ENCODE data around the gene STUB1. TPM values are rescaled to one million over a fixed set of nuclear protein-coding genes. Genes with fewer than 3 reads are reported as not detected.

STUB1 gene
- total and polyA plus RNA-seq, 2 of the 8 experiments (the other 6 are each of a cell fraction or from before 2014, with no cell fraction given), result 89.9 to 103 TPM

DNA sequence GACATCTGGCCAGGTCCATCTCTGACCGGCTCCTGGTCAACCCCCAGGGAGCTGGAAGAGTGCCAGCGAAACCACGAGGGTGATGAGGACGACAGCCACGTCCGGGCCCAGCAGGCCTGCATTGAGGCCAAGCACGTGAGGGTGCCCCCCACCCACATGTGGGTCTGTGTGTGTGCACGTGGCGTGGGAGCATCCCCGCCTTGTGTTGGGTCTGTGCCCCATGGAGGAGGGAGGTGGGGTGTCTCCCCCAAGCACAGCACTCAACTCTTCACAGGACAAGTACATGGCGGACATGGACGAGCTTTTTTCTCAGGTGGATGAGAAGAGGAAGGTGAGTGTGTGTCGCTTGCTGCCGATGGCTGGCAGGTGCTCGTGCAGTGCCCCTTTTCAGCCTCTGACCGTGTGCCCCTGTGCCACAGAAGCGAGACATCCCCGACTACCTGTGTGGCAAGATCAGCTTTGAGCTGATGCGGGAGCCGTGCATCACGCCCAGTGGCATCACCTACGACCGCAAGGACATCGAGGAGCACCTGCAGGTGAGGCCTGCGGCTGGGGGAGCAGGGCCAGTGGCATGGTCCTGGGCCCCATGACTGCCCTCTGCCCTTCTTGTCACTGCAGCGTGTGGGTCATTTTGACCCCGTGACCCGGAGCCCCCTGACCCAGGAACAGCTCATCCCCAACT is 1.7 kb downstream of the STUB1 start:
- Histone ChIP-seq H3K18ac (ENCODE audit: extremely low read depth, low read length) (no peak overlapping the region), H4K8ac (ENCODE audit: extremely low read depth, insufficient read depth, low read length) (peak overlapping the region; percentile 65; the same call in 1 of the 2 replicates), H3K4me1 (replicated peaks in 1 of 4; ENCODE audit: control insufficient read depth in 3 of 4, insufficient read depth in 4 of 4, low read length in 3 of 4) (peaks cover 0 to 26% (median 21%) of the 10 kb centered on the region in 4 experiments; a peak in 6 of 7 replicates), H3K9ac (replicated peaks in 1 of 4; ENCODE audit: extremely low read depth in 1 of 4, low read depth in 3 of 4, low read length in 3 of 4) (no peak overlapping the region), H3K9me3 (ENCODE audit: insufficient read depth in 2 of 2, low read depth in 1 of 2, low read length in 1 of 2) (no peaks in the 10 kb centered on the region), H2BK120ac (replicated peaks; ENCODE audit: low read depth, low read length) (no peak overlapping the region), H2AFZ (ENCODE audit: low read length) (no peak overlapping the region), H3K27me3 (replicated peaks in 1 of 4; ENCODE audit: control insufficient read depth in 3 of 4, extremely low read depth in 1 of 4, insufficient read depth in 3 of 4, low read length in 3 of 4) (no peaks in the 10 kb centered on the region), H3K56ac (replicated peaks; ENCODE audit: insufficient read length, low read depth, low read length) (no peak overlapping the region), H4K20me1 (replicated peaks in 1 of 2; ENCODE audit: control insufficient read depth in 1 of 2, insufficient read depth in 2 of 2, low read length in 2 of 2) (peaks cover 4 to 32% of the 10 kb centered on the region in 2 experiments), H3K14ac (ENCODE audit: insufficient read length) (no peak overlapping the region), H4K5ac (ENCODE audit: insufficient read length, low read depth, low read length) (no peak overlapping the region), H2BK15ac (ENCODE audit: low read length) (no peak overlapping the region), H3K23me2 (ENCODE audit: low read depth, low read length) (peaks cover 13% of the 10 kb centered on the region; the same call in 1 of the 2 replicates), H3K4ac (replicated peaks; ENCODE audit: insufficient read length, low read depth, low read length) (no peak overlapping the region), H3K36me3 (ENCODE audit: control insufficient read depth in 2 of 4, insufficient read depth in 4 of 4, low read length in 3 of 4) (peaks cover 4 to 27% (median 13%) of the 10 kb centered on the region in 4 experiments; a peak in 7 of 8 replicates), H2BK20ac (ENCODE audit: low read length) (no peak overlapping the region), H3K27ac (ENCODE audit: low read depth, low read length) (no peak overlapping the region), H2BK12ac (ENCODE audit: low read depth, low read length) (no peak overlapping the region), H2AK5ac (ENCODE audit: low read depth, low read length) (no peak overlapping the region), H3K79me1 (ENCODE audit: low read depth, low read length) (peaks cover 6% of the 10 kb centered on the region; the same call in 1 of the 2 replicates), H3K4me3 (ENCODE audit: extremely low read depth in 1 of 4, insufficient read depth in 2 of 4, low read depth in 3 of 4, low read length in 4 of 4) (peak overlapping the region in 1 of 4 experiments; percentile 89; a peak in 1 of 8 replicates), H2BK5ac (ENCODE audit: low read depth, low read length) (no peak overlapping the region; the same call in 1 of the 2 replicates), H4K91ac (replicated peaks; ENCODE audit: insufficient read length, low read length) (no peak overlapping the region), H3K4me2 (ENCODE audit: insufficient read depth in 1 of 2, low read depth in 2 of 2, low read length in 2 of 2) (peak overlapping the region; percentile 74; a peak in 3 of 4 replicates), H3K23ac (ENCODE audit: insufficient read length) (no peak overlapping the region), H3K79me2 (ENCODE audit: control insufficient read depth in 1 of 2, insufficient read depth in 2 of 2, low read length in 2 of 2) (peaks cover 0 to 12% of the 10 kb centered on the region in 2 experiments; a peak in 1 of 4 replicates)
- WGBS, 2 experiments (ENCODE audit: extremely low coverage in 1 of 2, insufficient coverage in 1 of 2, insufficient read length in 1 of 2, insufficient replicate concordance in 2 of 2, low coverage in 1 of 2, low lambda C conversion rate in 2 of 2, missing lambda C conversion rate in 1 of 2), result 92% methylated on average over 28 of the region's 28 CpGs; no CpG with 5 or more reads in 1 of the 2 experiments
- FAIRE-seq (no peak), DNase-seq (ENCODE audit: low read depth in 1 of 2, low spot score in 2 of 2) (no peak)
- CTCF ChIA-PET (ENCODE audit: partially characterized antibody), result interaction anchor here (0.6 to 1.9 kb wide), 18 partner anchors 9 to 781 kb away, joined by 3 to 8 read pairs (median 3); partner anchors contain the start of genes MCRIP2 and WDR24
- POLR2A ChIA-PET (ENCODE audit: partially characterized antibody), result interaction anchor here (0.7 to 13.3 kb wide), 18 partner anchors 8 to 299 kb away, joined by 3 to 214 read pairs (median 6); partner anchors contain the start of genes ANTKMT, CCDC78, GNG13 and HAGHL
- TF ChIP-seq SAP30 (IDR thresholded peaks at IDR 0.05; ENCODE audit: insufficient read depth, insufficient replicate concordance, low read length) (no peak), CHD2 (IDR thresholded peaks at IDR 0.05; ENCODE audit: low read length) (no peak), FOSL1 (IDR thresholded peaks at IDR 0.05; ENCODE audit: insufficient read depth, low read depth, low read length) (no peak), BACH1 (IDR thresholded peaks at IDR 0.05; ENCODE audit: low read length) (no peak), SIRT6 (IDR thresholded peaks at IDR 0.05; ENCODE audit: low read length) (no peak), BRCA1 (IDR thresholded peaks at IDR 0.05; ENCODE audit: low read depth, low read length) (no peak), KDM4A (IDR thresholded peaks at IDR 0.05; ENCODE audit: low read depth, low read length, severe bottlenecking) (no peak), EGR1 (IDR thresholded peaks at IDR 0.05; ENCODE audit: borderline replicate concordance, low read depth, low read length) (no peak), TCF12 (IDR thresholded peaks at IDR 0.05; ENCODE audit: low read depth, low read length) (no peak)
- TF ChIP-seq, protein P1, sequence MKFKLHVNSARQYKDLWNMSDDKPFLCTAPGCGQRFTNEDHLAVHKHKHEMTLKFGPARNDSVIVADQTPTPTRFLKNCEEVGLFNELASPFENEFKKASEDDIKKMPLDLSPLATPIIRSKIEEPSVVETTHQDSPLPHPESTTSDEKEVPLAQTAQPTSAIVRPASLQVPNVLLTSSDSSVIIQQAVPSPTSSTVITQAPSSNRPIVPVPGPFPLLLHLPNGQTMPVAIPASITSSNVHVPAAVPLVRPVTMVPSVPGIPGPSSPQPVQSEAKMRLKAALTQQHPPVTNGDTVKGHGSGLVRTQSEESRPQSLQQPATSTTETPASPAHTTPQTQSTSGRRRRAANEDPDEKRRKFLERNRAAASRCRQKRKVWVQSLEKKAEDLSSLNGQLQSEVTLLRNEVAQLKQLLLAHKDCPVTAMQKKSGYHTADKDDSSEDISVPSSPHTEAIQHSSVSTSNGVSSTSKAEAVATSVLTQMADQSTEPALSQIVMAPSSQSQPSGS (IDR thresholded peaks at IDR 0.05; ENCODE audit: low read length), result no peak
